Transverse colon (tissue), 4 donors: ENCODE data around the gene FAU. TPM values are rescaled to one million over a fixed set of nuclear protein-coding genes. Genes with fewer than 3 reads are reported as not detected.

Experiments
- DNase-seq: peaks from one replicate; pipeline ENCODE4 v3.0.0-alpha.2; 2019
- H3K27ac ChIP-seq, 4 donors: fragments of 200-600 bp; sonication (generic); 2 replicates each; pipeline ENCODE4 v1.5.1; 2016 to 2018; ENCODE audit warnings: inconsistent platforms in 4 of 4
- H3K27me3 ChIP-seq: fragments of 200-600 bp; sonication (generic); 2 replicates; pipeline ENCODE4 v1.5.1; 2017; ENCODE audit warnings: inconsistent platforms
- H3K36me3 ChIP-seq, 4 donors: fragments of 200-600 bp; sonication (generic); 2 replicates each; pipeline ENCODE4 v1.5.1; 2017 to 2019; ENCODE audit warnings: inconsistent platforms in 4 of 4
- H3K4me1 ChIP-seq, 4 donors: fragments of 200-600 bp; sonication (generic); 2 replicates each; pipeline ENCODE4 v1.5.1; 2017 to 2020; ENCODE audit warnings: inconsistent platforms in 4 of 4
- H3K4me3 ChIP-seq, 4 donors: fragments of 200-600 bp; sonication (generic); 1 replicate in 1 of 4; 2 replicates in 3 of 4; pipeline versions ENCODE4 v1.5.1 to v1.6.1; 2017 to 2019; ENCODE audit warnings: inconsistent platforms in 4 of 4
- H3K9me3 ChIP-seq, 2 donors: fragments of 200-600 bp; sonication (generic); 2 replicates each; pipeline ENCODE4 v1.5.1; 2017 to 2019; ENCODE audit warnings: inconsistent platforms in 2 of 2
- CTCF ChIP-seq, 5 experiments: fragments of 200-600 bp in 3 of 5; fragments of 450-650 bp in 2 of 5; sonication (generic) in 3 of 5; IDR thresholded peaks; 1 replicate in 2 of 5; 2 replicates in 3 of 5; pipeline ENCODE4 v1.5.1; 2016 to 2017; ENCODE audit warnings: antibody characterized with exemption in 5 of 5, inconsistent platforms in 3 of 5, mild to moderate bottlenecking in 2 of 5, moderate library complexity in 1 of 5
- EP300 ChIP-seq: sonication (generic); formaldehyde crosslinking; IDR thresholded peaks from one replicate; pipeline ENCODE4 v1.6.1; 2017; ENCODE audit warnings: antibody characterized with exemption, low read depth
- POLR2A ChIP-seq: fragments of 450-650 bp; IDR thresholded peaks from one replicate; pipeline ENCODE4 v1.6.1; 2016; ENCODE audit warnings: antibody characterized with exemption, mild to moderate bottlenecking, moderate library complexity
- POLR2AphosphoS5 ChIP-seq, 3 donors: sonication (generic); formaldehyde crosslinking; IDR thresholded peaks; one replicate each; pipeline ENCODE4 v1.6.1; 2016; ENCODE audit warnings: antibody characterized with exemption in 3 of 3
- WGBS, 2 donors: methylation state at CpG; one replicate each; pipeline ENCODE4 v1.1.5; 2018; ENCODE audit warnings: low coverage in 1 of 2; 5-methylcytosine and 5-hydroxymethylcytosine counted together
- in situ Hi-C, 4 donors: fragments of 200-750 bp; cut with MboI; loops; one replicate each; pipeline versions ENCODE4 v1.15.0 to v1.15.1; 2017; ENCODE audit warnings: low sequenced_read_pairs in 3 of 4, low pct_ligation_motif_present in 1 of 4, low pct_unique_long_range_greater_than_20kb in 1 of 4
- intact Hi-C: fragments of 100-400 bp; cut with DNase I; formaldehyde crosslinking; loops from one replicate; pipeline ENCODE4 v1.15.1; 2023; ENCODE audit warnings: low total_unique reads
- total RNA-seq, 4 donors: library from RNA; depleted of rRNA; stranded (reverse); fragments of >200 nt; gene quantifications; one replicate each; pipeline ENCODE4 v1.1.0, GENCODE V29; 2016

FAU gene
- total RNA-seq, 4 donors from 2014 or later, result 594 to 986 (median 662) TPM

- in situ Hi-C loops (no loop called here), intact Hi-C loops (no loop called here)
- TF ChIP-seq POLR2A (no peak), POLR2AphosphoS5 (IDR thresholded peaks at IDR 0.05) (no peak), EP300 (no peak), CTCF (IDR thresholded peaks at IDR 0.05) (no peak)
- Histone ChIP-seq H3K4me3 (no peak overlapping the region), H3K27ac (no peak overlapping the region), H3K4me1 (no peaks in the 10 kb centered on the region), H3K27me3 (no peaks in the 10 kb centered on the region), H3K9me3 (no peaks in the 10 kb centered on the region), H3K36me3 (no peaks in the 10 kb centered on the region)
- 61 to 64% methylated on average over 5 of the region's 5 CpGs for WGBS, 2 donors
- no peak for DNase-seq
These were observed 37.1 kb upstream of the FAU start for GRCh38 chr11:65159012-65159411.

GRCh38 chr11:65157336-65157735 is 35.4 kb upstream of the FAU start:
- Histone ChIP-seq H3K4me1 (no peaks in the 10 kb centered on the region), H3K4me3 (no peak overlapping the region), H3K36me3 (no peaks in the 10 kb centered on the region), H3K27me3 (no peaks in the 10 kb centered on the region), H3K27ac (no peak overlapping the region), H3K9me3 (no peaks in the 10 kb centered on the region)
- in situ Hi-C loops (no loop called here), intact Hi-C loops (no loop called here)
- 79 to 100% methylated on average over 1 to 3 of the region's 3 CpGs for WGBS, 2 donors
- TF ChIP-seq CTCF (IDR thresholded peaks at IDR 0.05), result no peak
- TF ChIP-seq EP300, result no peak
- no peak for TF ChIP-seq POLR2AphosphoS5 (IDR thresholded peaks at IDR 0.05)
- no peak for TF ChIP-seq POLR2A
- DNase-seq, result no peak

GRCh38 chr11:65156926-65157325 is 35.0 kb upstream of the FAU start:
- in situ Hi-C loops (no loop called here), intact Hi-C loops (no loop called here)
- no peaks in the 10 kb centered on the region for H3K27me3 ChIP-seq
- no peaks in the 10 kb centered on the region for H3K4me1 ChIP-seq
- H3K36me3 ChIP-seq, result no peaks in the 10 kb centered on the region
- H3K9me3 ChIP-seq, result no peaks in the 10 kb centered on the region
- WGBS, 2 donors, result 71 to 89% methylated on average over 2 to 3 of the region's 3 CpGs
- no peak overlapping the region for H3K27ac ChIP-seq
- DNase-seq, result no peak
- H3K4me3 ChIP-seq, result no peak overlapping the region
- no peak for TF ChIP-seq POLR2A
- TF ChIP-seq EP300, result no peak
- TF ChIP-seq CTCF (IDR thresholded peaks at IDR 0.05), result no peak
- no peak for TF ChIP-seq POLR2AphosphoS5 (IDR thresholded peaks at IDR 0.05)

GRCh38 chr11:65156256-65156655 is 34.3 kb upstream of the FAU start:
- Histone ChIP-seq H3K4me1 (peaks cover 0 to under 1% (median 0%) of the 10 kb centered on the region in 4 donors), H3K27ac (no peak overlapping the region), H3K4me3 (no peak overlapping the region), H3K9me3 (no peaks in the 10 kb centered on the region), H3K27me3 (no peaks in the 10 kb centered on the region), H3K36me3 (no peaks in the 10 kb centered on the region)
- in situ Hi-C loops, result no loop called here
- WGBS, 2 donors, result 92 to 96% methylated on average over 3 of the region's 3 CpGs
- TF ChIP-seq CTCF (IDR thresholded peaks at IDR 0.05), result no peak
- no peak for TF ChIP-seq EP300
- TF ChIP-seq POLR2A, result no peak
- TF ChIP-seq POLR2AphosphoS5 (IDR thresholded peaks at IDR 0.05), result no peak
- intact Hi-C loops, result no loop called here
- no peak for DNase-seq
